ENCODE results near the gene CHST15.

DNA sequence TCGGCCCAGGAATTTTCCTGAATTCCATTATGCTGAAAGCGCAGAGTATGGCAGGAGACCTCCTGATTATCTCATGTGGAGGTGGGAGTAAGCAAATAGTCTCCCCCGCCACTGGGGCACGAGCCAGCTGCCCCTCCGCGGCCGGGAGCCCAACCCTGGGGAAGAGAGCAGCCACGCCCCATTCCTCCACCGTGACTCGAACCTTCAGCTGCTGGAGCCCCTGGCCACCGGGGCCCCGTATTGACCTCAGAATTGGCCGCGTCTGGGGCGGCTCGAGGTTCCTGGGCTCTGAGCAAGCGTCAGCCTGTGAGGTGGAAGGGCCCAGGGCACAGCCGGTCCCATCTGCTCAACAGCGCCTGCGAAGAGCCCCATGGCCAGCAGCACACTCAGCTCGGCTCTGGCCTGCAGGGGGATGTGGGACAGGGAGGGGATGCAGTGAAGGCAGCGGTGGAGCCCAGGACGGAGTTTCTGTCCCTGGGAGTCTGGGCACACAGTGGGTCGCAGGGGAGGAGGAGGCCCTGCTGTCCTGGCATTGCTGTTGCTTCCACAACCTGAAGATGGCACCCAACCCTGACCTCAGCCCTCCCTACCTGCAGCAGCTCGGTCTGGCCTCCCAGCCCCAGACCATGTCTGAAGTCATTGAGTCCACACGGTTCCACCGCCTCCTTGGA lies 97.8 kb downstream of the CHST15 start:
- TF ChIP-seq, protein P1, sequence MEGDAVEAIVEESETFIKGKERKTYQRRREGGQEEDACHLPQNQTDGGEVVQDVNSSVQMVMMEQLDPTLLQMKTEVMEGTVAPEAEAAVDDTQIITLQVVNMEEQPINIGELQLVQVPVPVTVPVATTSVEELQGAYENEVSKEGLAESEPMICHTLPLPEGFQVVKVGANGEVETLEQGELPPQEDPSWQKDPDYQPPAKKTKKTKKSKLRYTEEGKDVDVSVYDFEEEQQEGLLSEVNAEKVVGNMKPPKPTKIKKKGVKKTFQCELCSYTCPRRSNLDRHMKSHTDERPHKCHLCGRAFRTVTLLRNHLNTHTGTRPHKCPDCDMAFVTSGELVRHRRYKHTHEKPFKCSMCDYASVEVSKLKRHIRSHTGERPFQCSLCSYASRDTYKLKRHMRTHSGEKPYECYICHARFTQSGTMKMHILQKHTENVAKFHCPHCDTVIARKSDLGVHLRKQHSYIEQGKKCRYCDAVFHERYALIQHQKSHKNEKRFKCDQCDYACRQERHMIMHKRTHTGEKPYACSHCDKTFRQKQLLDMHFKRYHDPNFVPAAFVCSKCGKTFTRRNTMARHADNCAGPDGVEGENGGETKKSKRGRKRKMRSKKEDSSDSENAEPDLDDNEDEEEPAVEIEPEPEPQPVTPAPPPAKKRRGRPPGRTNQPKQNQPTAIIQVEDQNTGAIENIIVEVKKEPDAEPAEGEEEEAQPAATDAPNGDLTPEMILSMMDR (IDR thresholded peaks at IDR 0.05), result peak; percentile 29 to 61 (median 46)
- TF ChIP-seq POLR2A (IDR thresholded peaks at IDR 0.05), result no peak
